DMS79 treated with DMSO at 0.1 percent for 48 hours (cell line): ENCODE data around the gene CARS2.
"Not testable (repeated sequence)": the region's sequence is repeated elsewhere in the genome, so short reads cannot be mapped to it uniquely, and the experiment has no call there.

ENCODE experiments used
- DNase-seq: peaks from one replicate; lab custom pipeline; 2025; lab: John Stamatoyannopoulos, UW

CARS2 gene

GRCh38 chr13:110706570-110707372 lies 855 bp upstream of the CARS2 start:
- DNase-seq = no peak

GRCh38 chr13:110705356-110705825 lies 525 bp downstream of the CARS2 start:
- DNase-seq = no peak

GRCh38 chr13:110702591-110703526 lies 3.1 kb downstream of the CARS2 start:
- DNase-seq = no peak

DNA sequence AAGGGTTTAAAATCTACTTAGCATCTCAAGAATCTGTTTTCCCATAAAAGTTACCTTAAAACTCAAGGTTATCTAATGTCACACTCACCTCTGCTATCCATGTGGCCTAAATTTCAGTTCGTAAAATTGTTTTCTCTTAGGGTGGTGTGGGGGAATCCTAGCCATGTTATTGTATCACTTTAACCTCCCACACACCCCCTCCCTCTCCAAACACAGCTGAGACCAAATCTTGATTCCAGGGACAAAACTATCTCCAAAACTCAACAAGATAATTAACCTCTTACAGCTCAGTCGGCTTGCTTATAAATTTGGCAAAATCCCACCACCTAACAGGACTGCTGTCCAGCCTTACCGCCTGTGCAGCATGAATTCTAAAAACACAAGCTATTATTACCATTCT lies 3.8 kb downstream of the CARS2 start:
- no peak for DNase-seq

DNA sequence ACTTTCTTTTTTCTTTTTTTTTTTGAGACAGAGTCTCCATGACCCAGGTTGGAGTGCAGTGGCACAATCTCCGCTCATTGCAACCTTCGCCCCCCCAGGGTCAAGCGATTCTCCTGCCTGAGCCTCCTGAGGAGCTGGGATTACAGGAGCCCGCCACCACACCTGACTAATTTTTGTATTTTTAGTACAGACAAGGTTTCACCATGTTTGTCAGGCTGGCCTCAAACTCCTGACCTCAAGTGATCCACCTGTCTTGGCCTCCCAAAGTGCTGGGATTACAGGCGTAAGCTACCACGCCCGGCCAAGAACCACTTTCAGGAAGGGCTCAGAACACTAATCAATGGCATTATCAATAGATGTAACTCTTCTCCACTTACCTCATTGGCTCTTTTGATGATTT lies 4.9 kb downstream of the CARS2 start:
- DNase-seq = not testable (repeated sequence)

- no peak for DNase-seq
These were observed 5.3 kb downstream of the CARS2 start for GRCh38 chr13:110700641-110701040.

DNA sequence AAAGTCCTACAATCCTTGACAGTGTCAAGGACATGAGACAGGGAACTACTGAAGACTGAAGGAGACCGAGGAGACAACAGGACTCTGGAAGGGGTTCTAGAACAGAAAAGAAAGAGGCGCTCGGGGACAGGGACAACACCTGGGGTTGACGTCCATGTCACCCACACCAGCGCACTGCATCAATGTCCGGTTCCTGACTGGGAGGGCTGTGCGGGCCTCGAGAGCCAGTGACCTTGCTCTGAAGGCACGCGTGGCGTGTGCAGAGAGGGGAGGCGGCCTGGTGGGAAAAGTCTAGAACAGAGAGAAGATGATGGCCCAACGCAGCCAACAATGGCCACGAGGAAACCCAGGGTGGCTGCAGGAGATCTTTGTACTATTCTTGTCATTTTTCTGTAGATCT lies 5.7 kb downstream of the CARS2 start:
- no peak for DNase-seq

- DNase-seq = no peak
These were observed 6.5 kb downstream of the CARS2 start for GRCh38 chr13:110699148-110700145.

- no peak for DNase-seq
These were observed 7.2 kb downstream of the CARS2 start for GRCh38 chr13:110698689-110699088.

DNA sequence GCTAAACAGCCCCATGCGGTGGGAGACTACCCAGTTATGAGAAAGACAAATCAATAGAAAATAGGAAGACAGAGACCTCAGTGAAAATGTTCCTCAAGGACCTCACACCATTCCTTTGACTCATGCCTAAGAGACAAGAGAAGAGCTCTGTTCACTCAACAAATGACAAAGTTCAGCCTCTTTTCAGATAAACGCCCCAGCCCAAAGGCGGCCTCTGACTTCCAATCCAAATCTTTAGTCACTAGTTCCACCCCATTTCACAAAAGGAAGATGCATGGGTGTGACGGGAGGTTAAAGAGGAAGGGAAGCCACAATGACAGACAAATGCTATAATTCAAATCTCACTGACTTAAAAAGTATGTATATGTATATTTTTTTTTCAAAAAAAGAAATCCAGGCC lies 8.1 kb downstream of the CARS2 start:
- DNase-seq = no peak

- DNase-seq = no peak
These were observed 9.1 kb downstream of the CARS2 start for GRCh38 chr13:110696776-110697175.

DNA sequence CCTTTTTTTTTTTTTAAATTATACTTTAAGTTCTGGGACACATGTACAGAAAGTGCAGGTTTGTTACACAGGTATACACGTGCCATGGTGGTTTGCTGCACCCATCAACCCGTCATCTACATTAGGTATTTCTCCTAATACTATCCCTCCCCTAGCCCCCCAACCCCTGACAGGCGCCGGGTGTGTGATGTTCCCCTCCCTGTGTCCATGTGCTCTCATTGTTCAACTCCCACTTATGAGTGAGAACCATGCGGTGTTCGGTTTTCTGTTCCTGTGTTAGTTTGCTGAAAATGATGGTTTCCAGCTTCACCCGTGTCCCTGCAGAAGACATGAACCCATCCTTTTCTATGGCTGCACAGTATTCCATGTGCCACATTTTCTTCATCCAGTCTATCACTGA lies 10.1 kb downstream of the CARS2 start:
- DNase-seq = not testable (repeated sequence)

GRCh38 chr13:110690516-110690915 lies 15.4 kb downstream of the CARS2 start:
- no peak for DNase-seq

DNA sequence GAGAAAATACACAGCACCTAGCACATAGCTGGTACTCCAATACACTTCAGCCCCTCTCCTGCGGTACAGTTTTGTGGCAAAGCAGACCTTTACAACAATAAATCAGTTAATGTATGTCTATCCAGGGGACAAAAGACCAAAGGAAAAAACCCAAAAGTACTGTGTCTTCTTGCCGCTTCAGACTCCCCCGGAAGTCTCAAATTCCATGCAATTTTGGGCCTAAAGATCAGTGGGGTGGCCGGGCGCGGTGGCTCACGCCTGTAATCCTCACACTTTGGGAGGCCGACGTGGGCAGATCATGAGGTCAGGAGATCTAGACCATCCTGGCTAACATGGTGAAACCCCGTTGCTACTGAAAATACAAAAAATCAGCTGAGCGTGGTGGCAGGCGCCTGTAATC lies 16.2 kb downstream of the CARS2 start:
- DNase-seq = no peak

- no peak for DNase-seq
These were observed 16.9 kb downstream of the CARS2 start for GRCh38 chr13:110689041-110689440.

GRCh38 chr13:110687736-110688135 lies 18.2 kb downstream of the CARS2 start:
- DNase-seq = no peak

DNA sequence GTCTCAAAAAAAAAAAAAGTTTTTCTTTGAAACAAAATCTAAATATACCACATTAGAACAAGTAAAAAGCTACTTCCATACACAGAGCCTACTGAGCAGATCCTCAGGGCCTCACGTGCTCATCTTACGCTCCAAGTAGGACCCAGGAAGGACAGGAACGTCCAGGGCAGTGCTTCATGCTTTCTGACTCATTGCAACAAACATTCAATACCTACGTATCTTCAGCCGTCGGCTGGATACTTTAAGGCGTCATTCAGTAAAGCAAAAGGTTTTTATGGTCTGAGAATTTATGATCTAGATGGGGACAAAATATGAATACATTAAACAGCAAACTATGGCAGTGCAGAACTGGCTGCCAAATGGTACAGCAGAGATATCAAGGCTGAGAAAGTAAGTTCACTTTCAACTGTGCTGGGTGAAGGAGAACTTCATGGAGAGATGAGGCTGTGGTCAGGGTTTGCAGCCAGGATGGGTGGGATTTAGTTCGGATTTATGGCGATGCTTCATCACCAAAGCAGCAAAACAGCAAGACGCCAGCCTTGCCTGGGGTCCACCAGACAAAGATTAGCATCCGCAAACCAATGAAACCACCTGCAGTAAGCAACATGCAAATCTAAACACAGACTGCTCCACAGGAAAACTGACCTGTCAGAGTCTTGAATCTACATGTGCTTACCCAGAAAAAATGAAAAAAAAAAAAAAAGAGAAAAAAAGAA lies 20.5 kb downstream of the CARS2 start:
- no peak for DNase-seq

- no peak for DNase-seq
These were observed 21.4 kb downstream of the CARS2 start for GRCh38 chr13:110684388-110685056.

DNA sequence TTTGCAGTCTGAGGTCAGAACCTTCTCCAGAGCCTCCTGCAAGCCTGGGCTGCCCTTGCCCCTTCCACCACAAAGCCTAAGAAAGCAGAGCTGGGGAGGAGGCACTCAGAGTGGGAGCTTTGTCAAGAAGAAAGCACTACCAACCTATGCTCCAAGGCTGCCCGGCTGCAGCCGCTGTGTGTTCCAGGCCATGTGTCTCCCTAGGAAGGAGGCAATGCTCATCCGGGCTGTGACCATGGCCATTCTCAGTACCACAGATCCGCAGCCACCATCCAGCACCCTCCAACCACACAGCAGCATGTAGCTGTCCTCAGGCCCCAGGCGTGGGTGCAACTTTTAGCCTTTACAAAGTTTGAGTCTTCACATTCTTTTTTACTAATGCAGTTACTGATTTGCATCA lies 22.0 kb downstream of the CARS2 start:
- no peak for DNase-seq

- DNase-seq = no peak
These were observed 22.6 kb downstream of the CARS2 start for GRCh38 chr13:110683203-110683883.
